GM18907 (cell line): ENCODE results near the gene RAF1.
"Not testable (repeated sequence)": the region's sequence is repeated elsewhere in the genome, so short reads cannot be mapped to it uniquely, and the experiment has no call there.

Experiments
- ATAC-seq: cut with Tn5 transposase; IDR thresholded peaks from one replicate; pipeline ENCODE4 v1.9.1; 2021; ENCODE audit warnings: mild to moderate bottlenecking, moderate library complexity; ENCODE audit not compliant: unreplicated experiment

The RAF1 gene

DNA sequence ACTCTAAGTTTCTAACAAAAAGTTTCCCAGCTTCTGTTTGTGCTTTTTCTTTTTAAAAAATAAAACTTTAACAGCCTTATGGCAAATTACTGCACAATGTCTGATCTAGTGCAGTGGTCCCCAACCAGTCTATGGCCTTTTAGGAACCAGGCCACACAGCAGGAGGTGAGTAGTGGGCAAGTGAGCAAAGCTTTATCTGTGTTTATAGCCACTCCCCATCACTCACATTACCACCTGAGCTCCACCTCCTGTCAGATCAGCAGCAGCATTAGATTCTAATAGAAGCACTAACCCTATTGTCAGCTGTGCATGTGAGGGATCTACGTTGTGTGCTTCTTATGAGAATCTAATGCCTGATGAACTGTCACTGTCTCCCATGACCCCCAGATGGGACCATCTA, 101.5 kb downstream of the RAF1 start:
- no peak for ATAC-seq

- no peak for ATAC-seq
Measured at GRCh38 chr3:12561397-12561796, 102.5 kb downstream of the RAF1 start.

DNA sequence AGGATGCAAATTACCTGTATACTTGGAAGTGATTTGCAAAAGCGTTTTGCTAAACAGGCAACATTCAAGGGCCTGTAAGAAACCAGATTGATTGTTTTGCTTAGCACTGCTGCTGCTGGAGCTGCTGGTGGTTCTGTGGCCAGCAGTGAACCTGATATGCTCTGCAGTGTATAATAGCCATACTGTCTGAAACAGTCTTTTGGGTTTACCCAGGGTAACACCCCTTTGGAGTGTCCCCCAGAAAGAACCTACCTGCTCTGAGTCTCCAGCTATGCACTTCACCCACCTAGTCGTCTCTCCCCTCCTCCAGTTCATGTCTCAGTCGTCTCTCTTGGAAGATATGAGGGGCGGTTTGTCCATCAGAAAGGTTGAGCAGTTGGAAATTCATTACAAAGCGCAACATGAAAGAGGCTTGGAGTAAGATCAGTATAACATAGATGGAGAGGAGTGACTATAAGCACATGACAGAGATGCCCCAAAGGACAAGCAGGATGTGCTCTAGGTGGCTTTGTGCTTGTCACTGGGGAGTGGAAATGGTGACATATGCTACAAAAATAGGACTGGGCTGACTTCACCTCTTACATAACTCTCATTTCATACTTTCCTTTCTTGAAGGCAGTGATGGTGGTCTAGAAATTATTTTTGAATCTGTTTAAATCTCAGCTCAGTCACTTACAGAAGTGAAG, 103.3 kb downstream of the RAF1 start:
- ATAC-seq, result no peak

DNA sequence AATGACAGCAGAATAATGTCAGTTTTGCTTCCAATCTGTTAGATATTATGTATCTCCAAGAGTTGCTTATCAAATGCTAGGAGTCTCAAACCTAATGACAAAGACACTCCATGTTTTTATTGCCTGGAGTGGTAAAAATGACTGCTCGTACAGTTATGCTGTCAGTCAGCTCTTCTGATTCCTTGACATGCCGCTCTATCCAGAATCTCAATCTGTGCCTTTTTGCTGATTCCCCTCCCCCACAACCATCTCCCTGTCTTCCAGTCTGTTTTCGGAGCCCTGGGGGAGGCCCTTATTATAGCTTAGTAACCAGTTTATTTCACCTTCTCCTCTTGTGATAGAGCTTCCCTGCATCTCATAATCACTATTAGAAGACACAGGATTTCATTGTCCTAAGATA, 104.4 kb downstream of the RAF1 start:
- no peak for ATAC-seq

- no peak for ATAC-seq
Measured at GRCh38 chr3:12558706-12559105, 105.2 kb downstream of the RAF1 start.

GRCh38 chr3:12557473-12558100, 106.3 kb downstream of the RAF1 start:
- ATAC-seq, result no peak

- peak; percentile 88 for ATAC-seq
Measured at GRCh38 chr3:12556690-12557472, 107.0 kb downstream of the RAF1 start, which contains the start of gene MKRN2. TSS of gene MKRN2 (plus strand) at chr3:12557087. CDS start at chr3:12557151, 64 bp downstream.

- peak; percentile 7 for ATAC-seq
Measured at GRCh38 chr3:12556314-12556689, 107.6 kb downstream of the RAF1 start.

- no peak for ATAC-seq
Measured at GRCh38 chr3:12553921-12554391, 110.0 kb downstream of the RAF1 start.

DNA sequence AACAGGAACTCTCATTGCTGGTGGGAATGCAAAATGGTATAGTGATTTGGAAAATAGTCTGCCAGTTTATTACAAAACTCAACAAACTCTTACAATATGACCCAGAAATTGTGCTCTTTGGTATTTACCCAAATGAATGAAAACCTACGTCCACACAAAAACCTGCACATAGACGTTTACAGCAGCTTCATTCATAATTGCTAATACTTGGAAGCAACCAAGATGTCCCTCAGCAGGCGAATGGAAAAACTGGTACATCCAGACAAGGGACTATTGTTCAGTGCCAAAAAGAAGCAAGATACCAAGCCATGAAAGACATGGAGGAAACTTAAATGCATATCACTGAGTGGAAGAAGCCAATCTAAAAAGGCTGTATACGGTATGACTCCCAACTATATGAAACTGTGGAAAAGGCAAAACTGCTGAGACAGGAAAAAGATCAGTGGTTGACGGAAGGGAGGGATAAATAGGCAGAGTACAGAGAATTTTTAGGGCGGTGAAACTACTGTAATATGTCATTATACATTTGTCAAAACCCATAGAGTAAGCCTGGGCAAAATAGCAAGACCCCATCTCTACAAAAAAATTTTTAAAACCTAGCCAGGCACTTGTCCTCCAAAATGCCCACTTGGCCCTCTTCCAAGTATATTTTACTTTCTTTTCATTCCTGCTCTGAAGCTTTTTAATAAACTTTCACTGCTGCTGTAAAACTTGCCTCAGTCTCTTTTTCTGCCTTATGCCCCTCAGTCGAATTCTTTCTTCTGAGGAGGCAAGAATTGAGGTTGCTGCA, 113.8 kb downstream of the RAF1 start:
- ATAC-seq, result no peak

DNA sequence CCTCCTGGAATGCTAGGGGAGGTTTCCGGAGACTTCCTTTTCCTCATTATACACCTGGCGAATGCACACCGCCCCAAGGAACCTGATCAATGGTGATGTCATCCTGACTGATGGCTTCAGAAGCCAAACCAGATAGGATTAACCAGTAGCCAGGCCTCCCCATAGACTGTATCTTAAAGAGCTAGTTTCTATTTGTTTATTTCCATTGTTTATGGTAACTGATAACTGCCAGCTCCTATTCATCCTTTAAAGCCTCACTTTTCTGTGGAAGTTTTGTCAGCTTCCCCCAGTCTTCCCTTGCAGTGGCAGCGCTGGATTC, 118.5 kb downstream of the RAF1 start, which contains the start of gene MKRN2OS:
MKRN2OS (minus strand) TSS at position 27 of the 319 bp plus-strand sequence. CDS start 35 bp downstream, outside the sequence.
- no peak for ATAC-seq

DNA sequence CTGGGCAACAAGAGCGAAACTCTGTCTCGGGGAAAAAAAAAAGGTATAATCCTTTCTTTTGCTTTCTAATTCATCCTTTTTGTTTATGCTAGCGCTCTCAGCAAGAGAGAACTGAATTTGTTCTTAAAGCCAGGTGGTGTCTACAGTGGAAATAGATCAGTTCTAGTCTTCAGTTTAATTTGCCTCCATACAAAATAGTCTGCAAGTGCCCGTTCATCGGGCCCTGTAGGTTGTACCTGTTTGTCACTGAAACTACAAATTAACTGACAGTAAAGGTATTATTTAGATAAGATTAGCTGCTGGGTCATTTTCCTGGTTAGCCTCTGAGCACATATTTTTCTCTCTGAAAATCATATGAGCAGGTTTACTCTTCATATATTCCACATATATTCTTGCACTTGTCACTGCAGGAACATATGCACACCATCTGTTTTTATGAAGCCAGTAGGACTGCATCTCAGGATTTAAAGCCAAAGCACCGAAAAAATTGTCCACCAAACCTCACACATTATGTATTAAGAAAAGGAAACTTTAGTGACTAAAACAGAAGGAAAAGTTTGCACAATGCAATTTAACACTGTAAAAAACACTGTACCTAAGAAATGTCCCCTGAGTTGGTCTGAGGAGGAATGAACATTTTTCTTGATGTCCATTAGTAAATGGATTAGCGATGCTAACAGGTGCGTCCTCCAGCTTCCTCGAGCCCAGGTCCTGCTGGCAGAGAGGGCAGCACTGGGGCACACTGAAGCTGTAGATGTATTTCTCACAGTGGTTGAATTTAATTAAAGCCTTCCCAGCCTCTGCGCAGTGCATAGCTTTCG, 119.1 kb downstream of the RAF1 start:
- ATAC-seq, result no peak

DNA sequence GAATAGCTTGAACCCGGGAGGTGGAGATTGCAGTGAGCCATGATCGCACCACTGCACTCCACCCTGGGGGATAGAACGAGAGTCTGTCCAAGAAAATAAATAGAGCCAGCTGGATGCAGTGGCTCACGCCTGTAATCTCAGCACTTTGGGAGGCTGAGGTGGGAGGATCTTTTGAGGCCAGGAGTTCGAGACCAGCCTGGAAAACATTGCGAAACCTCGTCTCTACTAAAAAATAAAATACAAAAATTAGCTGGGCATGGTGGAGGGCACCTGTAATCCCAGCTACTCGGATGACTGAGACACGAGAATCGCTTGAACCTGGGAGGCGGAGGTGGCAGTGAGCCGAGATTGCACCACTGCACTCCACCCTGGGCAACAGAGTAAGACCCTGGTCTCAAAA, 120.4 kb downstream of the RAF1 start:
- ATAC-seq, result not testable (repeated sequence)

DNA sequence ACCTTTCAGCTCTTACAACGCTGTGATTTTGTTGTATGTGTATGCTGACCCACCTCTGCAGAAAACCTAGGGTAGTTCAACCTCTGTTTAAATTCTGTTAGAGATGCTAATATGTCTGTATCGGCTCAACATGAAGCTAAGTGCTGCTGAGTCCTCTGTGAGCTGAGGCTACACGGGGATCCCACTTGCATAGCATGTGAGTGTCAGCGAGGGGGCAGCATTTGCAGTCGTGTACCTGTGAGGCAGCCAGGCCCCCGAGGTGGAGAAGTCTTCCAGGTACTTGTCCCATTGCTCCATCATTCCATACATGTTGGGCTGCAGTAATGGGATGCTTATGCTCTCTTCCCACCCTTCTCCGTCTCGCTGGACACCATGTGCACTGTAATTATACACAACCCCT, 122.3 kb downstream of the RAF1 start:
- no peak for ATAC-seq

- no peak for ATAC-seq
Measured at GRCh38 chr3:12536423-12536822, 127.5 kb downstream of the RAF1 start.
